ENCODE data around the gene MSLN.

The MSLN gene

DNA sequence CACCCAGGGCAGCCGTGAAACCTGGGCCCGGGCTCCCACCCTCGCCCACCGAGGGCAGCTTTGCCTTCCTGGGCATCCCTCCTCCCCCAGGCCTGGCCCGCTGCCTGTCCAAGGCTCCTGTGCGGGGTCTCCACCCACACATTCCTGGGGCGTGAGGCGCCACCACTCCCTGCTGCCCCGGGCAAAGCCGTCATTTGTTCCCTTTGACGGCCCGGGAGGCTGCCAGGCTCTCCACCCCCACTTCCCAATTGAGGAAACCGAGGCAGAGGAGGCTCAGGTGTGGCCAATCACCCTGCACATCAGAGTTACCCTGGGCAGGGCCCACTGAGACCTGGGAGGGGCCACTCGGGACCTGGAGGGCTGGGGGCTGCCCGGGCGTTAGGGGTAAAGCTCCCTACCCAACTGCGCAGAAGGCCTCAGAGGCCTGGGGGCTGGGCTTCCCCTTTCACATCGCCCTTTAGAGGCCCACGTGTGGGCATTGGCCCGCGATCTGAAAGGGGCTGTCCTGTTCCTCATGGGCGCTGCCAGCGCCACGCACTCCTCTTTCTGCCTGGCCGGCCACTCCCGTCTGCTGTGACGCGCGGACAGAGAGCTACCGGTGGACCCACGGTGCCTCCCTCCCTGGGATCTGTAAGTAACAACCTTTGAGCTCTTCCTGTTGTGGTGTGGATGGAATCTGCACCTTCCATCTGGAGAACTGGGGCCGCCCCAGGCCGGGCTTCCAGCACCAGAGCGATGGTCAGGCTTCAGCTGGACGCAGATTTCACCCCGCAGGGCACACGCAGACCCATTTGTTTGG lies at the start of gene MSLN:
MSLN (plus strand) TSS at position 190 of the 799 bp plus-strand sequence. CDS start 1,947 bp downstream, outside the sequence.
- DNase-seq (ENCODE audit: low read depth) = peak; percentile 51

DNA sequence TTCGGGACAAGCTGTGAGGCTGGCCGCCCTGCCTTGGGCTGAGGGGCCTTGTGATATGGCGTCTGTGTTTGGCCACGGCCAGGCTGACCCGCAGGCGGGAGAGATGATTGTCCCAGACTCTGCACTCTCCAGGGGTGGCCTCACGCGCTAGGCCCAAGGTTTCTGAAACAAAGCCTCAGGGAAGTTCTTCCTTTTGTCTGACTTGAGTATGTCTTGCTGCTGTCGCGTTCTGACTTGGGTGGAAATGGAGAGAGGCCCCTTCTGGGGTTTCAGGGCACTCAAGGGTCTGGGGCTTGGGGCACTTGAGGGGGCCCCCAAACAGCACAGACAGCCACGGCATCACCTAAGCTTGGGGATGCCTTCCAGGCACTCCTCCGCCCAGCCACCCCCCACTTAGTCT lies 49.5 kb upstream of the MSLN start:
- DNase-seq (ENCODE audit: low read depth) = no peak

DNA sequence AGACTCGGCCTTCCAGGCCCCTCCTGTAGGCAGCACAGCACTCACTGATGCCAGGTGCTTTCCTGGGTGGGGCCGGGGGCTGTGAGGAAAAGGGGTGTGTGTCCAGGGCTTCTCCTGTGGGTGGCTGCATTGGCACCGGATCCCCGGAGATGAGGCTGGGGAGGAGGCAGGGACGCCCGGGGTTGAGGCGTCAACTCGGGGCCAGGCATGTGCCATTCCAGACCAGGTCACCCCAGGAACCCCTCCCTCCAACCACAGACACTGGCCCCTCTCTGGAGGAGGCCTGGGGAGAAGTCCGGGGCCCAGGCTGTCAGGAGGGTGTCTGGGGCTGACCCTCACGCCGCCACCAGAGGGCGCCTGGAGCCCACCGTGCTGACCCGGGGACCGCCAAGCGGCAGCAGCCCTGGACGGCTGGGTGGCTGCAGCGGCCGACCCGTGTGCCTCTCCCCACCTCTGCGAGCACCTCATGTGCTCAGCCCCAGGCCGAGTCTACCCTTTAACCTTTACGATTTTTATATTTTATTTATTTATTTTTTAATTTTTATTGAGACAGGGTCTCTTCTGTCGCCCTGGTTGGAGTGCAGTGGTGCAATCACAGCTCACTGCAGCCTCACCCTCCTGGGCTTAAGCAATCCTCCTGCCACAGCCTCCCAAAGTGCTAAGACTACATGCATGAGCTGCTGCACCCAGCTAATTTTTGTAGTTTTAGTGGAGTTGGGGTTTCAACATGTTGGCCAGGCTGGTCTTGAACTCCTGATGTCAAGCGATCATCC lies 48.8 kb upstream of the MSLN start:
- DNase-seq (ENCODE audit: low read depth) = peak; percentile 42

DNA sequence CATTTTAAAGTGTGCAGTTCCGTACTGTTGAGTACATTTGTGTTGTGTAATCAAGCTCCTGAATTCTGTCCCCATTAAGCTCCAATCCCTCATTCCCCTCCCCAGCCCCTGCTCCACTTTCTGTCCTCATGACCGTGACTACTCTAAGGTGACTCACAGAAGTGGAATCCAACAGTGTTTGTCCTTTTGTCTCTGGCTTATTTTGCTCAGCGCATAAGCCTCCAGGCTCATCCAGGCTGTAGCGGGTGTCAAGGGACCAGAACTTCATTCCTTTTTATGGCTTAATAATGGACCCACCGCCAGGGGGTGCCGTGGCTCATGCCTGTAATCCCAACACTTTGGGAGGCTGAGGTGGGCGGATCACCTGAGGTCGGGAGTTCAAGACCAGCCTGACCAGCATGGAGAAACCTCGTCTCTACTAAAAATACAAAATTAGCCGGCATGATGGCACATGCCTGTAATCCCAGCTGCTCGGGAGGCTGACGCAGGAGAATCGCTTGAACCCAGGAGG lies 47.7 kb upstream of the MSLN start:
- DNase-seq (ENCODE audit: low read depth) = peak; percentile 95

DNA sequence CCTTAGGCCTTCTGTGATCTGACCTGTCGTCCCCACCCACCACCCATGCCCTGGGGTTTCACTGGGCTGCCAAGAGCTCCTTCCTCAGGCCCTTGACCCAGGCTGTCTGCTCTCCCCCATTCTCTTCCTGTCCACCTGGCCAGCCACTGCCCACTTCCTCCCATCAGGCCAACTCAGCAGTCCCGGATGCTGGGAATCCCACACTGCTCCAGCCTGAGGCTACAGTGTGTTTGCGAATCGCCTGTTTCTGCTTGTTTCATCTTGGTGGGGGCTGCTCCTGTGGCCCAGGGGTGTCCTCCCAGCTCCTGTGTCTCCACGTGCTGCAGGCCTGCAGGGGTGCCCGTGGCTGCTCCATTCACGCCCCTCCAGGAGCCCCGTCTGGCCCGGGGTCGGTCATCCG lies 46.5 kb upstream of the MSLN start:
- DNase-seq (ENCODE audit: low read depth) = no peak

DNA sequence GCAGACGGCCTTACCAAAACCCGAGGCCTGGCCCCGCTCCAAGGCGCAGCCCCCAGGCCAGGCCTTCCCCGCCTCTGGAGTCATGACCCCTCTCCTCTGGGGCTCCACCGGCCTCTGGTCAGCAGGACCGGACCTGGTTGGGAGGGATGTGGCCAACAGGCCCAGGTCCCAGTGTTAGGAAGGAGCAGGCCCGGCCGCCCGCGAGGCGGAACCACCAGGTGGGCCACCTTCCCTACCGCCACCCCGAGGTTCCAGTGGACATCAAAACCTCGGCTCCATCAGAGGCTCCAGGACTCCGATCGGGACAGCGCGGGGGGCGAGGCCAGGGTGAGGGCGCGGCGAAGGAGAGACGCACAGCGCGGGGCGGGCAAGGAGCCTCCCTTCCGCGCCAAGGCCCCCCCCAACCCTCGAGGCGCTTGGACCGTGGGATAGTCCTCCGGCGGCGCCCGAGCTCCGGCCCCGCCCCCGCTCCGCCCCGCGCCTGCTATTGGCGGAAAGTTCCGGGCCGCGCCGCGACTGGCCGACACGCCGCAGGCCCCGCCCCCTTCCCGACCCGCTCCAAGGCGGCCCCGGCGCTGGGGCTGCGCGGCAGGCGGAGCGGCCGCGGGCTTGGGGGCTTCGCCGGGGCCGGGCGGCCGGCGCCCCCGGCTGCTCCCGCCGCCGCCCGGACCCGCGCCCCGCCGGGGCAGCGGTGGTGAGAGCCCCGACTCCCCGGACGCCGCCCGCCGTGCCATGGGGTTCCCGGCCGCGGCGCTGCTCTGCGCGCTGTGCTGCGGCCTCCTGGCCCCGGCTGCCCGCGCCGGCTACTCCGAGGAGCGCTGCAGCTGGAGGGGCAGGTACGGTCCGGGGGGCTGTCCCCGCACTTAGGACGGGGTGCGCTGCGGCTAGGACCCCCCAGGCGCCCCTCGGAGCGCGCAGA lies 45.7 kb upstream of the MSLN start, which contains the start of gene METRN:
METRN (plus strand) TSS at position 561 of the 919 bp plus-strand sequence; CDS start at position 733, 172 bp downstream.
- peak; percentile 74 for DNase-seq (ENCODE audit: low read depth)

DNA sequence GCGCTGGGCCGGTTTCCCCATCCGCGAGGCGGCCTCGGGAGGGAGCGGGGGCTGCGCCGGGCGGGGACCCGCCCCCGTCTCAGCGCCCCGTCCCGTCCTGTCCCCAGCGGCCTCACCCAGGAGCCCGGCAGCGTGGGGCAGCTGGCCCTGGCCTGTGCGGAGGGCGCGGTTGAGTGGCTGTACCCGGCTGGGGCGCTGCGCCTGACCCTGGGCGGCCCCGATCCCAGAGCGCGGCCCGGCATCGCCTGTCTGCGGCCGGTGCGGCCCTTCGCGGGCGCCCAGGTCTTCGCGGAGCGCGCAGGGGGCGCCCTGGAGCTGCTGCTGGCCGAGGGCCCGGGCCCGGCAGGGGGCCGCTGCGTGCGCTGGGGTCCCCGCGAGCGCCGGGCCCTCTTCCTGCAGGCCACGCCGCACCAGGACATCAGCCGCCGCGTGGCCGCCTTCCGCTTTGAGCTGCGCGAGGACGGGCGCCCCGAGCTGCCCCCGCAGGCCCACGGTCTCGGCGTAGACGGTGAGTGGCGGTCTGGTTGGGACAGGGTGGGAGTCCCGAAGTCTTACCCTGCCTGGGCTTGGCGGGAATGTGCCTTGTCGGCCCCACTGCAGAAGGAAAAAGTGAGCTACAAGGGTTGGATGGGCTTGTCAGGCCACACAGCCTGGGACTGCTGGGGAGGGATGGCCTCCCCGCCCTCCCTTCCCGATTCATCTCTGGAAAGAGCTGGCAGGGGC lies 44.9 kb upstream of the MSLN start:
- no peak for DNase-seq (ENCODE audit: low read depth)

DNA sequence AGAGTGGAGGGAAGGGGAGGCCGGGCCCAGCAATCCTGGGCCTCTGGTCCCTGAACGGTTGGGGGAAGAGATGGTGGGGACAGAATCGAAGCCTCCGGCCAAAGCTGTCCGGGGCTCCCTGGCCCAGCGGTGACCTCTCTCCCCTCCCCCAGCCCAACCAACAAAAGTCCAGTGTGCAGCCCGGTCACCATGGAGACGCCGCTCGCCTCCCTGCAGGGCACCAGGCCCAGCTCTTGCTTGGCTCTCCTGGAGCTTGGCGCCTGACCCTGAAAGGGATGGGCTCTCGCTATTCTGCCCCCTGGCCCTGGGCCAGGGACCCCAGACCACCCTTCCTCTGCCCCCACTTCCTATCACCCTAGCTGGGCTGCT lies 44.4 kb upstream of the MSLN start:
- peak; percentile 42 for DNase-seq (ENCODE audit: low read depth)

DNA sequence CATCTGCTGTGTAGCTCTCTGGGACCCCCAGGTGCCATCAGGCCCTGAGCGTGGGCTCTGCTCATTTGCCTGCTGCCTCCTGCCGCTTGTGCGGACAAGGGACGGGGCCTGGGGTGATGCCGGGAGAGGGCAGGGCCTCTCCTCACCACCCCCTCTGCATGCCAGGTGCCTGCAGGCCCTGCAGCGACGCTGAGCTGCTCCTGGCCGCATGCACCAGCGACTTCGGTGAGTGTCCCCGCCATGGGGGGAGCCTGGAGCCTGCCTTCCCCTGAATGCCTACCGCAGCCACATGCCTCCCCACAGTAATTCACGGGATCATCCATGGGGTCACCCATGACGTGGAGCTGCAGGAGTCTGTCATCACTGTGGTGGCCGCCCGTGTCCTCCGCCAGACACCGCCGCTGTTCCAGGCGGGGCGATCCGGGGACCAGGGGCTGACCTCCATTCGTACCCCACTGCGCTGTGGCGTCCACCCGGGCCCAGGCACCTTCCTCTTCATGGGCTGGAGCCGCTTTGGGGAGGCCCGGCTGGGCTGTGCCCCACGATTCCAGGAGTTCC lies 43.7 kb upstream of the MSLN start:
- no peak for DNase-seq (ENCODE audit: low read depth)

DNA sequence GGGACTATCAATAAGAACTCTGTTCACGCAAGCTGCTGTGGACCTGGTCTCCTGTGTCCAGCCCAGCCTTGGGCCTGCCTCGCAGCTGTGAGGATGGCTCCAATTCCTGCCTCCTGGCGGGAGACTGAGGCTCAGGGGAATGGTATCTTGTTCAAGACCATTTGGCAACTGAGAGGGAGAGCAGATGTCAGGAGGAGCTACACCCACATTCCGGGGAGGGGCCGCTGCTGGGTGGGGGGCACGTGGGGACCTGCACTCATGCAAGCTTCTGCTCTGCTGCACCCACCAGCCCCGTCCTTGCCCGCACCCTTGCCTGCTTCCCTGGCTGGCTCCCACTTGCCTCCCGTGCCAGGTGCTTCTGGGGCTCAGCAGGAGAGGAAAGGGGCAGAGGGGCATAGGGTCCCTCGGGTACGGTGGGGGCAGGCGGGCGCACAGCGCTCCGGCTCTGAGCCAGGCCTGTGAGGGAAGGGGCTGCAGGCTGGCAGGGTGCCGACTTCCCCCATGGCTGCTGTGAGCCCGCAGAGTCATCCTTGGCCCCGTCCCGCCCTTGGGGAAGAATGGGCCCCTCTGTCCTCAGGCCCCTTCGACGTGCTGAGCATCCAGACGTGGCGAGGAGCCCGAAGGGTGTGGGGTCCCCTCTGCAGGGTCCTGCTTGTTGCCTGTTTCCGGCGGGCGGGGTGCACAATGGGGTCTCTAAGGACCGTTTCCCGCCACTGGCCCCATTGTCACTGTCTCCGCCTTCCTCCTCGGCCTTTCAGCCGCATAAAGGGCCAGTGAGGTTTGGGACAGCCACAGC lies 42.9 kb upstream of the MSLN start:
- DNase-seq (ENCODE audit: low read depth) = no peak

DNA sequence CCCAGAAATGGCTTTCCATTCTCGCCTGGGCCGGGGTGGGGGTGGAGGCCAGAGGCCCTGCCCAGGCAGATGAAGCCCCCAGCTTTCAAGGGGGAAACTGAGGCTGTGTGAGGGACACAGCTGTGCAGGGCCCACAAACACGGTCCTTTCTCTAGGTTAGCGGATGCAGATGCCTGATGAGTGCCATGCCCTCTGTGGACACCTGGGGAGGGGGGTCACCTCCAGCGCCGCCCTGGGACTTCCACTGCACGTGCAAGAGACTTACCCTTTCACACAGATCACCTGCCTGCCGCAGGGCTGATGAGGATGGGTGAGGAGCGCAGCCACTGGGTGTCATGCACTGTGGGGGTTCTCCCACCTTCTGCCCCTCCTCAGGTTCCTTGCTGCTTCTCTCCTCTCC lies 42.1 kb upstream of the MSLN start:
- no peak for DNase-seq (ENCODE audit: low read depth)

DNA sequence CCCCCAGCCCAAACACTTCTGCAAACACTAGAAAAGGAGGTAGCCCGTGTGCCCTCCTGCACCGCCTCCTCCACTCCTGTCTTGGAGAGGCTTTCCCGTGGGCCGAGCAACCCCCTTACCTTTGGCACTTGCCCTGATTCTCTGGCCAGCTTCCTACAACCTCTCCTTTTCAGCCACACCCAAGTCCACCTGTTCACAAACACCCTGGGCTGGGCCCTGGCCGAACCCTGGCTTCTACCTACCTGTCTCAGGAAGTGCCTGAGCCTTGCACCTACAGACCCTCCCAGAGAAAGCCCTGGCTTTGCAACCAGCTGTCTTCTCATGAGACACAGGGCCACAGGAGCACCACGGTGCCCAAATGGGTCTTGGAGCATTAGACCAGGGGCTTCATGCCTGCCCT lies 41.6 kb upstream of the MSLN start:
- no peak for DNase-seq (ENCODE audit: low read depth)

DNA sequence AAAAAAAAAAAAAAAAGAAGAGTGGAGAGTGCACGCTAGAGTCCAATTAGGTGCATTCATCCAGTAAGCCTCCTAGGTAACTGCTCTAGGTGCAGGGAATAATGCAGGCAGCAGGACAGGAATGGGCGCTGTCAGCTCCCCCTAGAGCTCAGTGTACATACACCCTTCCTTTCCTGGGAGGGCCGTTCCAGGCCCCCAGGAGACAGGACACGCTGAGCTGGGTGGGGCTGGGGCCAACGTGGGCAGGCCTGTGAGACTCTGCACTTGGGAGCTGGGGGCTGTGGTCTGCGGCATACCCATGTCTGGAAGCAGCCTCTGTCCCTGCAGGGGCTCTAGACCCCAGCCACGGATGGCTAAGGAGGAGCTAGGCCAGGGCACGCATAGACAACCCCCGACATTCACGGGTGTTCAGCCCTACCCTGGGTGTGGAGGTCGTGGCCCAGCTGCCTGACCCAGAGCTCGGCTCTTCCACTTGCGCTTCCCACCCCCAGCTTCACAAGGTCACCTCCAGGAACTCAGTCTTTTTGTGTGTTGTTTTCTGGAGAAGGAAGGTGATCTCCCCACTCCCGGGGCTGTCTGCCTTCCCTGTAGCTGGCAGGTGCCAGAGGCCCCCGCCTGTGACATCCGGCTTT lies 40.6 kb upstream of the MSLN start:
- no peak for DNase-seq (ENCODE audit: low read depth)

DNA sequence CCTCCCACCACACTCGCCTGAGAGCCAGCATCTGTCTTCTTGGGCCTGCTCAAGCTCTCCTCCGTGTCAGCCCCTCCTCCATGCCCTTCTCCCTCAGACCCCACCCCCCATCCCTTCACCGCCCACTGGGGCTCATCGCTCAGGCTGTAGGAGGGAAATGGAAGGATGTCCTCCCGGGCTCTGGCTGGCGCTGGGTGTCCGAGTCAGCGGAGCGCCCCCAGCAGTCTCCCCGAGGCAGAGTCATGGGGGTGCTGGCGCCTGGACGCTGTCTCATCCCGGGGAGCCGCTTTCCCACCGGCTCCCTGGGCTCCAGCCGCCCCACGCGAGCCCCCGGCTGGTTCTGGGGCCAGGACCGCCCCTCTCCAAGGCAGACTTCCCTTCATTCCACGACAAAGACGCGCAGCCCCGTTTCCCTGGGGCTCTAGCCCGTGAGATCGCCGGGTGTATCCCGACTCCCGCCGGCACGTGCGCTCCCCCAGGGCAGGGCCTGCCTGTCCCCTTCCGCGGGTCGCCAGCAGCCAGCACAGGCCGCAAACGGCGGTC lies 40.0 kb upstream of the MSLN start:
- DNase-seq (ENCODE audit: low read depth) = peak; percentile 84

DNA sequence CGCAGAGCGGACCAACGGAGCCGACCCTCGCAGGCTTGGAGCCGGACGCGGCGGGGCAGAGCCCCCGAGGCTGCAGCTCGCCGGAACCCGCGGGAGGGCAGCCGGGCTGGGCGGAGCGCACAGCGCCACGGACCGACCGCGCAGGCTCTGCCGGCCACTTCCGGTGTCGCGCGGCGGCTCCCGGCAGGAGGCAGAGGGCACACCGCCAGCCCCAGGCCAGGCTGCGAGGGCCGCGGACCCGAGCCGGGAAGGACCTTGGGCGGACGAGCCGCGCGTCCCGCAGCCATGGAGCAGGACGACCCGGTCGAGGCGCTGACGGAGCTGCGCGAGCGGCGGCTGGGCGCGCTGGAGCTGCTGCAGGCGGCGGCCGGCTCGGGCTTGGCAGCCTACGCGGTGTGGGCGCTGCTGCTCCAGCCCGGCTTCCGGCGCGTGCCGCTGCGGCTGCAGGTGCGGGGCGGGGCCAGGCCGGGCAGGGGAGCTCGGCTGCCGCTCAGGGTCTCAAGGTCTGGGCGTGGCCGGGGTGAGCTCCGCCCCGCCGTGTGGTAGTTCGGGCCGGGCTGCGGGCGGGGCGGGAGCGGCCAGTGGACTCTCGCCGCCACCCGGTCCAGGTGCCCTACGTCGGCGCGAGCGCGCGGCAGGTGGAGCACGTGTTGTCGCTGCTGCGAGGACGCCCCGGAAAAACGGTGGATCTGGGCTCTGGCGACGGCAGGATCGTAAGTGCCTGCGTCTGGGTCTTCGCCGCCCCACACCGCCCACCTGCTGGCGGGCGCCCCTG lies 39.4 kb upstream of the MSLN start, which contains the start of gene ANTKMT:
ANTKMT (plus strand) TSS at position 157 of the 775 bp plus-strand sequence; CDS start at position 286, 129 bp downstream.
- DNase-seq (ENCODE audit: low read depth) = peak; percentile 61

DNA sequence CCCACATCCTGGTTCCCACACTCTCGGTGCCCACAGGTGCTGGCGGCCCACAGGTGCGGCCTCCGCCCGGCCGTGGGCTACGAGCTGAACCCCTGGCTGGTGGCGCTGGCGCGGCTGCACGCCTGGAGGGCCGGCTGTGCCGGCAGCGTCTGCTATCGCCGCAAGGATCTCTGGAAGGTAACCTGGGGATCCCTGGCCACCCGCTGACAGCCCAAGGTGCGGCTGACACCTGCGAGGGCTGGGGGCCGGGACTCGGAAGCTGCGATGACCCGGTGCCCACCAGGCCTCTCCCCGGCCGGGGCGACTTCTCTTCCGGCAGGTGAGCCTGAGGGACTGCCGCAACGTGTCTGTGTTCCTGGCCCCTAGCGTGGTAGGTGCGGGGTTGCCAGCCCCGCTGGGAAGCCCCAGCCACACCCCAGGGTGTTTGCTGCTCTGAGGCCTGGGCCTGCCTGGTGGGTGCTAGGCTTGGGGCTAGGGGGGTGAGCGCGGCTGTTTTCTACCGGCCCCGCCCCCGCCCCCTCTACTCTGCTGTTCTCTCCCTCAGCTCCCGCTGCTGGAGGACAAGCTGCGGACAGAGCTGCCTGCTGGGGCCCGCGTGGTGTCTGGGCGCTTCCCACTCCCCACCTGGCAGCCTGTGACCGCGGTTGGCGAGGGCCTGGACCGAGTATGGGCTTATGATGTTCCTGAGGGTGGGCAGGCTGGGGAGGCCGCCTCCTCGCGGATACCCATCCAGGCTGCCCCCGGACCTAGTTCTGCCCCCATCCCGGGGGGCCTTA lies 38.6 kb upstream of the MSLN start:
- DNase-seq (ENCODE audit: low read depth) = no peak

DNA sequence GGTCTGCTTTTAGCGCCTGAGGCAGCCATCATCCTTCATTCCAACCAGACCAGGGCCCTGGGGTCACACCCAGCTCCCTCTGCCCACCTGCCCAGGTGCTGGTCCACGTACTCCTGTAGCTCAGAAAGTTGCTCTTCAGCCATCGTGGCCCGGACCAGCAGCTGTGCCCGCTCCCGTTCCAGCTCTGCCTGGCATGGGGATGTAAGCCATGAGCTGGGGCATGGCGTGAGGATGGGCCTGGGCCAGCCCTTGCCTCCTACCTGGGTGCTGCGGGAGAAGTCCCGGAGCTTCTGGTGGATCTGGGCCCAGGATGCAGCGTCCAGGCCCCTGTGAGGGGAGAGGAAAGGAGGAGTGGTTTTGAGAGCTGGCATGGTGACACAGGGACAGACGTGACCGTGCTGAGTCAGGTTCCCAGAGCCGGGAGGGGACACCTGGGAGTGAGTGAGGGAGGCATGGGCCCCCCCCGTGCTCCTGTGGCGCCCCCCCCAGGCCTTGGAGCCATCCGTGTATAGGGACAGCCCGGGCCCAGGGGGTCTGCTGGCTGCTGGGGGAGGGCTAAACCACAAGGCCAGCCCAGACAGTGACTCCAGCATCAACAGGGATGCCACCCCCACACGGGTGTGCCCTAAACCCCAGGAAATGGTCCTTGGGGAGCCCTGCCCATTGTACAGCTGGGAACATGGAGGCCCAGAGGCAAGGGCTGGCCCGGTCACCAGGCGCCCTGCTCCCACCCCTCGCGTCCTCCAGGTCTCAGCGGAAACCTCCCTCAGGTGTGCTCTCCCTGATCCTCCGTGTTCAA lies 37.5 kb upstream of the MSLN start:
- no peak for DNase-seq (ENCODE audit: low read depth)

Data from amniotic epithelial cell (primary cell).